NCI-H748 (cell line): ENCODE measurements around the gene THSD4.

Experiments
- DNase-seq: peaks from one replicate; lab custom pipeline; 2025; ENCODE audit not compliant: unreplicated experiment; lab: John Stamatoyannopoulos, UW

The THSD4 gene

DNA sequence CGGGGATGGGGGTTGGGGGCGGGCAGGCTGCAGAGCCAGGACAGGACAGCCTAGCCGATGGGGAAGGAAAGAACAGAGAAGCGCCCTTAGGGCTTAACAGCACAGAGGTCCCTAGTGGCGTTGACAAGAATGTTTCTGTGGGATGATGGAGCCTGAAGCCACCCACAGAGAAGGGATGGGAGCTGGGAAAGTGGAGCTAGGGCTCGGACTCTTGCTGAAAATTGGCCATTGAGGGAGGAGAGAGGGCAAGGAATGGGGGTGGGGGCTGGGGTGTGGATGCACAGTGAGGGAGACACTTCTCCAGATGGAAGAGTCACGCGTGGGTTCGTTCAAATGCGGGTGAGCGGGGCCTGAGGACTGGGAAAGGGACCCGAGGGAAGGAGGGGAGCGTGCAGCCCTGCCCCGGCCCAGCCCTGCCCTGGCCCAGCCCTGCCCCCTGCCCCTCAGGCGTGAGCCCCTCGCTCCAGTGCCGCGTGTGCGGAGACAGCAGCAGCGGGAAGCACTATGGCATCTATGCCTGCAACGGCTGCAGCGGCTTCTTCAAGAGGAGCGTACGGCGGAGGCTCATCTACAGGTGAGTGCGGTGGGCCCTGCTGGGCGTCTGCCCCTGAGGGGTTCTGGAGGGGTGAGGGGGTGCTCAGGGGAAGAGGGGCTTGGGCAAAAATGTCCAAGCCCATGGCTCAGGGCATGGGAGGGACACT, 695.9 kb downstream of the THSD4 start:
- DNase-seq = no peak

DNA sequence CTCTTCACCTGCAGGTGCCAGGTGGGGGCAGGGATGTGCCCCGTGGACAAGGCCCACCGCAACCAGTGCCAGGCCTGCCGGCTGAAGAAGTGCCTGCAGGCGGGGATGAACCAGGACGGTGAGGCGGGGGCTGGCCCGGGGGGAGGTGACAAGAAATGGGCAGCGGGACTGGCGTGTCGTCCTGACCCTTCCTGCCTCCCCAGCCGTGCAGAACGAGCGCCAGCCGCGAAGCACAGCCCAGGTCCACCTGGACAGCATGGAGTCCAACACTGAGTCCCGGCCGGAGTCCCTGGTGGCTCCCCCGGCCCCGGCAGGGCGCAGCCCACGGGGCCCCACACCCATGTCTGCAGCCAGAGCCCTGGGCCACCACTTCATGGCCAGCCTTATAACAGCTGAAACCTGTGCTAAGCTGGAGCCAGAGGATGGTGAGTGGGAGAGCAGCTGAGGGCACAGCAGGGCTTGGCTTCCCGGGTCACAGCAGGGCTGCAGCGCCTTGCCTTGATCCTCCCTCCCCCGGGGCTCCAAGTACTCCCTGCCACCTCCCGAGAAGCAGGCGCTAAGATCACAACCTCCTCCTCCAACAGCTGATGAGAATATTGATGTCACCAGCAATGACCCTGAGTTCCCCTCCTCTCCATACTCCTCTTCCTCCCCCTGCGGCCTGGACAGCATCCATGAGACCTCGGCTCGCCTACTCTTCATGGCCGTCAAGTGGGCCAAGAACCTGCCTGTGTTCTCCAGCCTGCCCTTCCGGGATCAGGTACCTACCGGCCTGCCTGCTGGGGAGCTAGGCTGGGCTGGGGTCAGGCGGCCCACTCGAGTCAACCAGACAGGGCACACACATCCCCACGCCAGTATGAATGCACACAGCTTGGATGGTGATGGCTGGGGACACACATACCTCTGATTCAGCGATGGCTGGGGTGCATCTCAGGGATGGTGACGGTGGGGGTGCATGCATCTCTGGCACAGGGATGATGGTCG, 696.8 kb downstream of the THSD4 start:
- no peak for DNase-seq

DNA sequence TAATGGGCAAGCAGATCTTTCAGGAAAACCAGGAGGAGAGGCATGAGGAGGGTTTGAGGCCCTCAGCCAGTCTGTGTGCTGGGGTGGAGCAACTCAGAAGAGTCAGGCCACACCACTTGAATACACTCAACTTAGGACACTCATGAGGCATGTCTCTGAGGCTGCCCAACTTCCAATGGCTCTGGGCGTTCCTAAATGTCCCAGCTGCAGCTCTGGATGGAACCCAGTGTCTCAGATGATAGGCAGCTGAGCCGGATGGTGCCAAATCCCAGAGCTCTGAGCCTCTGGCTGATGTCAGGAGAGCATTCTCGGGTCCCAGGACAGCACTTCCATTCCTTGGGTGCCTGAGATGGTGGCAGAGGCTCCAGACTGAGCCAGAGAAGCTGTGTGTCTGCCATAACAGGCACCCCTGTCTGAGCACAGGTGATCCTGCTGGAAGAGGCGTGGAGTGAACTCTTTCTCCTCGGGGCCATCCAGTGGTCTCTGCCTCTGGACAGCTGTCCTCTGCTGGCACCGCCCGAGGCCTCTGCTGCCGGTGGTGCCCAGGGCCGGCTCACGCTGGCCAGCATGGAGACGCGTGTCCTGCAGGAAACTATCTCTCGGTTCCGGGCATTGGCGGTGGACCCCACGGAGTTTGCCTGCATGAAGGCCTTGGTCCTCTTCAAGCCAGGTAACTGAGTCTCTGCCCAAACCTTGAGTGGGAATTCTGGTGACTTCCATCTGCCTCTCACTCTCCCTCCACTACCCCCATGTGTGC, 697.9 kb downstream of the THSD4 start:
- no peak for DNase-seq

DNA sequence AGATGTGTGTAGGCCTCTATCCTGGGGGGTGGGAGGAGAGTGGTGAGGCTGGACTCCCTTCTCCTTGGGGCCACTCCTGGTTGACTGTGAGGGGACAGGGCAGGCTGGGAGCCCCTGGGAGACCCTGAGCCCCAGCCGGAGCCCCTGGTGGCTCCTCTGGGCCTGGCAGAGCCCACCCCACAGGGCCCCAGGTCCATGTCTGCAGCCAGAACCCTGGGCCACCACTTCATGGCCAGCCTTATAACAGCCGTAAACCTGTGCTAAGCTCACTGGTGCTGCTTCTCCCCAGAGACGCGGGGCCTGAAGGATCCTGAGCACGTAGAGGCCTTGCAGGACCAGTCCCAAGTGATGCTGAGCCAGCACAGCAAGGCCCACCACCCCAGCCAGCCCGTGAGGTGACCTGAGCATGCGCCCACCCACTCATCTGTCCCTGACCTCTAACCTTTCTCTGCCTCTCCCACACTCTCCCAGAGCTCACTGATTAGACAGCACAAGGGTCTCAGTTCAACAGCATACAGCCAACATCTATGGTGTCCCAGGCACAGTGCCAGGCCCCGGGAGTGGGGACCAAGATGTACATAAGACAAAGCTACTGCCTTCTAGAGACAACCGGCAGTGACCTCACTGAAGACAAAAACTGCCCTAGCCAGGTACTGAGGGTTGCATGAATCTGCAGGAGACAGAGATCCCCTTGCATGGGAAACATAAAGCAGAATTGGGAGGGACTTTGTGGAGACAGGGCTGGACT, 698.6 kb downstream of the THSD4 start:
- DNase-seq = no peak

DNA sequence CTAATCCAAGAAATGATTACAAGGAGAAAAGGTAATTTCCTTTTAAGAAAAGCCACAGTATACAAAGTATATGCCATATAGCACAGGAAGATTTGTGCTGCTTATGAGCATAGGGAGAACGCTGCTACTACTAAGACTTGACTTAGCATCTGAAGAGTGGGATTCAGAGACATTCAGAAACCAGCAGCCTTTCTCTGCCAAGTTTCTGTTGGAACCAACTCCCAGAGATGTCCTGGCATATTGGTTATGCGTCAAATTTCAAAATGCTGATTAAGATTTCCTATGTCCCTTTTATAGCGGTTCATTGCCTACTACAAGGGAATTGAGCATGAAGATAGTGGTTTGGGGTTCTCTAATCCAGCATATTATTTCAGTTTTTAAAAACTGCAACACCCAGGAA, 700.0 kb downstream of the THSD4 start:
- DNase-seq = no peak

DNA sequence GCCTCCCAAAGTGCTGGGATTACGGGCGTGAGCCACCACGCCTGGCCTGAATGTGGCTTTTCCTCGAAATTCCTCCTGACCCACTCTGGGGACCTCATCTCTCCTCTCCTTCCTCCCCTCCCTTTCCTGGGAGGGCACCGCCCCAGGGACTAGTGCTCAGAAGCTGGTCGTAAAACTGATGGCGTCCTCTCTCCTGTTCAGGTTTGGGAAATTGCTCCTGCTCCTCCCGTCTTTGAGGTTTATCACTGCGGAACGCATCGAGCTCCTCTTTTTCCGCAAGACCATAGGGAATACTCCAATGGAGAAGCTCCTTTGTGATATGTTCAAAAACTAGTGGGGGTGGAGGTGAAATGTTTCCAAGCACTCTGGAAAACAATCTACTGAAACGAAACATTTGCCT, 702.1 kb downstream of the THSD4 start:
- DNase-seq = no peak

DNA sequence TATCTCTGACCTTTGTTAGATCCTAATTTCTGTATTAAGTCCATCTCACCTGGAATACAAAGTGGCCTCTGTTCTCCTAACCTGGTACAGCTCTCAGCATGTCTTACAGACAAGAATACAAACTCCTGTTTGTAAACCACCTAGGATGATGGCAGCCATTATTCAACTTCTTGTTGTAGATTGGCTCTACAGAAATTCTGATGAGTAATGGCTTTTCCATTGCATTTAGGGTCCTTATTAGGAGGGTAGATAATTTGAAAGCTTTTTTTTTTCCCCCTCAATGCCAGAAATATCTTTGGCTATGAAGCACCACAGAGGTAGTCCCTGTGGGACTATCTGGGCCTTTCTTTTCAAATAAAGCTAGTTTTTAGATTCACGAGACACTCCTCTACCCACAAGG, 704.9 kb downstream of the THSD4 start:
- no peak for DNase-seq

DNA sequence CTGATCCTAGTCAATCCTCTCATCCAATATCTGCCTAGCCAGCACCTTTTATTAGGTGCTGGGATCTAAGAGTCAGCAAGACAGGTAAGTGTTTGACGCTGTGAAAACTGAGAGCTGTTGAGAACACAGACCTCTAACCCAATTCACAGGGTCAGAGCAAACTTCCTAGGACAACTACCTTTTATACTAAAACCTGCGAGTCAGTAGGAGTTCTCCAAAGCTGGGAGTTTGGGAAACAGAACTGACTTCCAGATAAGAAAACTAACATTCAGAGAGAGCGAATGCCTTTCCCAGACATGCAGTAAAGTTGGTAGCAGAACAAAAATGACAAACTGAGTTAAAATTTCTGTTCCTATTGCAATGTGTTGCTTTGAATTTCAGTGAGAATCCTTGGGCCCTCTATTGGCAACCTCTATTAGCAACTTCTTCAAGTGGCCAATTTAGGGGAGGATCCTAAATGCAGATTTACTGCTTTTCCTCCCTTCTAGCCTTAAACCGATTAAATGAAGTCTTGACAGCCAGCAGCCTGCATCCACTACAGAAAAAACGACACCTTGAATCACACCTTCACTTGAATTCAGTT, 706.4 kb downstream of the THSD4 start:
- DNase-seq = no peak

DNA sequence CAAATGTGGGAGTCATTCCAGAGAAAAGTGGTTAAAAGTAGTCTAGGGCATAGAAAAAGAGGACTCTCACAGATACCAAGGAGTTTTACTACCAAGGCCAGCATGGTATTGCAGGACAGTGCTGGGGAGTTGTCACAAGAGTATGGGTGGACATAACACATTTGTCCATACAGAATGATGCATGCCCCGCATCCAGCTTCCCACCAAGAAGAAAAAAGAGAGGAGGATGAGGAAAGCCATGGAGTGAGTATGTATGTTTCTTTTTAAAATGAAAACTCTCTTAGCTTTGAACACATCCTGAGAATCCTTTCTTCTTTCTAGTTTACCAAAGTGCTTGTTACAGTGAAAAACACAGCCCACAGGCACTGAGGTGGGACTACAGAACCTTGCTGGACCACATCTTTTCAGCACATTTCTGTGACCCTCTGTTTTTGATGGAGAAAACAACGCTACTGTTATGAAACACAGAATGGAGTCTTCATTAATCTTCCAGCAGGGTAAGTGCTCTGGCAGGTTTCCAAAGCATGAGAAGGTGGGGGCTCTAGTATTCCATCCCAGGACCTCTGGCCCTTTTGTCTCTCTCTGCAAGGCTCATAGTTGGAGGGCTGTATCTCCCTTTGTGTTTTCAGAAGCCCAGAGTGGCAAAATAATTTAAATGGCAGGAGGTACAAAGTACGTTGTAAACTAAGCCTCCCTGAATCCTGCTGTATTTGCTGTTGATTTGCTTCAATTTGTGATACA, 707.8 kb downstream of the THSD4 start:
- no peak for DNase-seq

DNA sequence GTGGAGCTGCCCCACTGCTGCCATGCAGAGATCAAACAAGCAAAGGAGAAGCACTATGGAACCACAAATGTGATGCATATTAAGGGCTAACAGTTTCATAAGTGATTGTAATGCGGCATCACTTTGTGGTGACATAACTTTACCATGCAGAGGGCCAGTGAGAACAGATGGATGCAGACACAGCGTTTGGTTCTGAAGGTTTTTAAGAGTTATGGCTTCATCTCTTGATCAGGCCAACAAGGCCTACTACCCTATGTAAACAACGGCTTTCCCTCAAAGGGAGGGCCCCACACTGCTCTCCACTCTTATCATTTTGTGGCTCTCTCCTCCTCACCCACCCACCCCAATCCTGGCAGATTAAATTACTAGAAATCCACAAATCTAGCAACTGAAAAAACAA, 708.5 kb downstream of the THSD4 start:
- no peak for DNase-seq

DNA sequence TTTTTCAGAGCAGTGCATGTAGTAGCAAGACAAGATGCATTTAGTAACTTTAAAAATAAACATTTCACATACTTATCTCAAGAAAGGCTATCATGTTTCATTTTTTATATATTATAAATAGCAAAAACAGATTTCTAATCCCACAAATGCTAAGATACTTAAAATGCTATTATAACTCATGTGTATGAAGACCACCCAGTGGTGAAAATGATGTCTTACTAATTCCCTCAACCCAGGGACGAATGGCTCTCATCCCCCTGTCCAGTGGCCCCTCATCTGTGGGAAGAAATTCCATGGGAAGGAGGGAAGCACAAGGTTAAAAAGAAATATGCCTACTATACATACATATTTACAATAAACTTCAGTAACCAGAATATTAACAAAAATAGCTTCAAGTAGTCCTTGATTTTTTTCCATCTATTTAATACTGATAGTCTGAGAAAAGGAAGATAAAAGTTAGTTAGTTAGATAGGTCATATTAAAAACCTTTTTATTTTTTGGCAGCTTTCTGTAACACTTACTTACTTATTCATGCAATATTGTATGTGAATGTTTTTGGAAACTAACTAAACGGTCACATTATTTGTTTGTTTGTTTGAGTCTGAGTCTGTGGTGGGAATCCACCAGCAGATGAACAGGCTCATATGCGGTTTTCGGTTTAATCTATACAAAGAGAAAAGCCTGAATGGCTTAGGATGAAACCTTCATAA, 709.9 kb downstream of the THSD4 start:
- no peak for DNase-seq

DNA sequence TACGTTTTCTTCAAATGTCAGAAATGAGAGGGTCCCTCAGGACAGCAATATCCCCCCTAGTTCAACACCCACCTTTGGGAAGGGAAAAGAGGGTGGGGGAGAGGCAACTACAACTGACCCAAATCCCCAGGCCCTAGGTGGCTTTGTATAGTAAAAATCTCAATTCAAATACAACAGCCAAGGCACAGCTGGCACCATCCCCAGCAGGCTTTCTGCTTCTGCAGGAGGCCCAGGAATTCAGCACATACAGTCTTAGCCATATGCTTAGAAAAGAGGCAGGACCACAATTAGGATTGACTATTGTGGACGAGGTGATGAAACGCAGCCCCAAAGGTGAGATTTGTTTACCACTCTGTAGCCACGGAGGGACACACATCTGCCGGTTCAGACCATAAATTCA, 710.9 kb downstream of the THSD4 start:
- no peak for DNase-seq

DNA sequence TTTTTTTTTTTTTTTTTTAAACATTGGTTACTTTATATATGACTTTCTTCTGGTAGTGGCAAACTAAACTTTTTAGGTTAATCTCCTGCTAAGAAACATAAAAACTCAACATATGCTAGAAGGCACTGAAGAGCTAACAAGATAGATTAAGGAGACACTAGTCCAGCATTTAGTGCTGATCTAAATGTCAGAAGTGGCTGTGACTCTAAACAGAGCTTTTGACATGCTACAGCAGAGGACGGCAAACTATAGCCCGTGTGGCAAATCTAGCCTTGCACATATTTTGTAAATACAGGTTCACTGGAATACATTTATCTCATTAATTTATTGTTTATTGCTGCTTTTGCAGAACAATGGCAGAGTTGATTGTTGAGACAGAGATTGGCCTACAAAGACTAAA, 715.7 kb downstream of the THSD4 start:
- DNase-seq = no peak
